ENCODE results near the gene CARD10.

DNA sequence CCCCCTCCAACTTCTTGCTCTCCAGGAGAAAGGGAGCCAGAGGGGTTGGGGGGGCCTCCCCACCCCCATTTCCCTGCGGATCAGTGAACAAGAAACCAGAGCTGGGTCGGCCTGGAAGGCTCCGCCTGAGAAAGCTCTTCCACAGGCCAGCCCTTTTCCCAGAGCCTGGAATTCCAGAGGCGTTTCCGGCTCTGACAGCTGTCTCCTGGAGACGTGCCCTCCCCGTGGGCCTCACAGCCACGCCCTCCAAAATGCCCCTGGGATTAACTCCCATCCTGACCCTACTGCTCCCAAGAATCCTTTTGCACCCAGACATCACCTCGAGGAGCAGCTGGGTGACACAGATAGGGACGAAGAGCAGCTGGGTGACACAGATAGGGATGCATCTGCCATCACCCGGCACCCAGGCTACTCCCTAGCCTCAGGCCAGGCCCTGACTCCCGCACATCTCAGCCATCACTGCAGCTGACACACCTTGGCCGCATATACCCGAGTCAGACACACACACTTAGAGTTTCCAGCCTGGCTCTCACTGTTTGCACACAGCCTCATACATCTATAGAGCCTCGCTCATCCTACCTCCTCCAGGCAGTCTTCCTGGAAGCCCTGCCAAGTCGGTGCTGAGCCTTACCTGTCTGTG, 33.4 kb upstream of the CARD10 start:
- TF ChIP-seq, protein P1, sequence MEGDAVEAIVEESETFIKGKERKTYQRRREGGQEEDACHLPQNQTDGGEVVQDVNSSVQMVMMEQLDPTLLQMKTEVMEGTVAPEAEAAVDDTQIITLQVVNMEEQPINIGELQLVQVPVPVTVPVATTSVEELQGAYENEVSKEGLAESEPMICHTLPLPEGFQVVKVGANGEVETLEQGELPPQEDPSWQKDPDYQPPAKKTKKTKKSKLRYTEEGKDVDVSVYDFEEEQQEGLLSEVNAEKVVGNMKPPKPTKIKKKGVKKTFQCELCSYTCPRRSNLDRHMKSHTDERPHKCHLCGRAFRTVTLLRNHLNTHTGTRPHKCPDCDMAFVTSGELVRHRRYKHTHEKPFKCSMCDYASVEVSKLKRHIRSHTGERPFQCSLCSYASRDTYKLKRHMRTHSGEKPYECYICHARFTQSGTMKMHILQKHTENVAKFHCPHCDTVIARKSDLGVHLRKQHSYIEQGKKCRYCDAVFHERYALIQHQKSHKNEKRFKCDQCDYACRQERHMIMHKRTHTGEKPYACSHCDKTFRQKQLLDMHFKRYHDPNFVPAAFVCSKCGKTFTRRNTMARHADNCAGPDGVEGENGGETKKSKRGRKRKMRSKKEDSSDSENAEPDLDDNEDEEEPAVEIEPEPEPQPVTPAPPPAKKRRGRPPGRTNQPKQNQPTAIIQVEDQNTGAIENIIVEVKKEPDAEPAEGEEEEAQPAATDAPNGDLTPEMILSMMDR (conservative IDR thresholded peaks at IDR 0.05), result no peak
- no peak for TF ChIP-seq EZH2 (IDR thresholded peaks at IDR 0.05; ENCODE audit: low read depth)
